Muscle layer of colon (tissue), 2 donors: ENCODE results near the gene TCF21.

Experiments used
- H3K27ac ChIP-seq: one replicate; pipeline ENCODE4 v1.7.0; 2013; ENCODE audit warnings: low read depth, mild to moderate bottlenecking, low read length, moderate library complexity
- H3K27me3 ChIP-seq, 2 donors: one replicate each; pipeline ENCODE4 v1.7.0; 2013; ENCODE audit warnings: low read length in 2 of 2, mild to moderate bottlenecking in 2 of 2; ENCODE audit not compliant: insufficient read depth in 2 of 2, control insufficient read depth in 1 of 2
- H3K36me3 ChIP-seq: one replicate; pipeline ENCODE4 v1.7.0; 2013; ENCODE audit warnings: mild to moderate bottlenecking, low read length; ENCODE audit not compliant: insufficient read depth
- H3K4me1 ChIP-seq: one replicate; pipeline ENCODE4 v1.7.0; 2013; ENCODE audit warnings: mild to moderate bottlenecking, low read length; ENCODE audit not compliant: insufficient read depth
- H3K4me3 ChIP-seq, 2 donors: one replicate each; pipeline ENCODE4 v1.7.0; 2013; ENCODE audit warnings: low read length in 2 of 2, low read depth in 1 of 2, mild to moderate bottlenecking in 1 of 2, moderate library complexity in 1 of 2
- H3K9ac ChIP-seq: one replicate; pipeline ENCODE4 v1.7.0; 2013; ENCODE audit warnings: low read length
- H3K9me3 ChIP-seq: one replicate; pipeline ENCODE4 v1.7.0; 2013; ENCODE audit warnings: mild to moderate bottlenecking, low read length
- donor health status: abdominal sarcoma.
- donor health status: Adenocarcinoma of cecum.

Gene TCF21

GRCh38 chr6:133937909-133938308 lies 49.0 kb downstream of the TCF21 start:
- no peaks in the 10 kb centered on the region for H3K9me3 ChIP-seq
- H3K4me3 ChIP-seq: no peak overlapping the region
- H3K4me1 ChIP-seq: no peaks in the 10 kb centered on the region
- H3K27ac ChIP-seq: no peak overlapping the region
- H3K9ac ChIP-seq: no peak overlapping the region
- H3K36me3 ChIP-seq: no peaks in the 10 kb centered on the region
- H3K27me3 ChIP-seq: no peaks in the 10 kb centered on the region

DNA sequence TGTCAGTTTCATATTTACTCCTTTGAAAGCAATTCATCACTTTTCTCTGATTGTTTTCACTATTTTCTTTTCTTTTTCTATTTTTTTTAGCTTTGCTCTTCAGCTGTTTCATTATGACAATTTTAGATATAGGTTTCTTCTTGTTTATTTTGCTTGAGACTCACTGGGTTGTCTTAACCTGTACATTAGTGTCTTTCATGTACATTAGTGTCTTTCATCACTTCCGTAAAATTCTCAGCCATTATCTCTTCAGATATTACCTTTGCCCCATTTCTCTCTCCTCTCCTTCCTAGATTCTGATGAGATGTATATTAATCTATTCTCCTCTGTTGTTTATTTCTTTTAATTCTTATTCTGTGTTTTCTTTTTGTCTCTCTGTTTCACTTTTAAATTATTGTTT lies 49.6 kb downstream of the TCF21 start:
- Histone ChIP-seq H3K36me3 (no peaks in the 10 kb centered on the region), H3K27me3 (no peaks in the 10 kb centered on the region), H3K9me3 (no peaks in the 10 kb centered on the region), H3K4me1 (no peaks in the 10 kb centered on the region), H3K27ac (no peak overlapping the region), H3K4me3 (no peak overlapping the region), H3K9ac (no peak overlapping the region)

GRCh38 chr6:133939778-133940667 lies 51.1 kb downstream of the TCF21 start:
- no peaks in the 10 kb centered on the region for H3K27me3 ChIP-seq
- H3K36me3 ChIP-seq: no peaks in the 10 kb centered on the region
- H3K9ac ChIP-seq: no peak overlapping the region
- no peaks in the 10 kb centered on the region for H3K9me3 ChIP-seq
- no peaks in the 10 kb centered on the region for H3K4me1 ChIP-seq
- no peak overlapping the region for H3K27ac ChIP-seq
- no peak overlapping the region for H3K4me3 ChIP-seq
